GM08714 (cell line): ENCODE measurements around the gene GRK1.
"Not testable (repeated sequence)": the region's sequence is repeated elsewhere in the genome, so short reads cannot be mapped to it uniquely, and the experiment has no call there.

Source experiments
- H3K4me3 ChIP-seq: fragments of 200-500 bp; sonication (Bioruptor generic); 2 replicates; pipeline ENCODE4 v1.5.1; 2014; ENCODE audit warnings: mild to moderate bottlenecking, low read length, inconsistent platforms
- ZNF274 ChIP-seq: IDR thresholded peaks from 2 replicates; pipeline ENCODE4 v1.6.1; 2012; ENCODE audit warnings: mild to moderate bottlenecking, low read depth, low read length

GRK1 gene

GRCh38 chr13:113750554-113751399 is 83.8 kb downstream of the GRK1 start:
- no peak for TF ChIP-seq ZNF274
- no peak overlapping the region for H3K4me3 ChIP-seq

- no peak overlapping the region for H3K4me3 ChIP-seq
- no peak for TF ChIP-seq ZNF274
These were observed 84.5 kb downstream of the GRK1 start for GRCh38 chr13:113751491-113751890.

- H3K4me3 ChIP-seq = not testable (repeated sequence)
These were observed 85.4 kb downstream of the GRK1 start for GRCh38 chr13:113752211-113752986.

GRCh38 chr13:113753171-113753570 is 86.2 kb downstream of the GRK1 start:
- no peak for TF ChIP-seq ZNF274
- H3K4me3 ChIP-seq = no peak overlapping the region

- no peak for TF ChIP-seq ZNF274
- H3K4me3 ChIP-seq = no peak overlapping the region
These were observed 87.2 kb downstream of the GRK1 start for GRCh38 chr13:113754242-113754641.

- no peak overlapping the region for H3K4me3 ChIP-seq
- TF ChIP-seq ZNF274 = no peak
These were observed 87.7 kb downstream of the GRK1 start for GRCh38 chr13:113754691-113755090.

- H3K4me3 ChIP-seq = no peak overlapping the region
- no peak for TF ChIP-seq ZNF274
These were observed 89.5 kb downstream of the GRK1 start for GRCh38 chr13:113756441-113757097.

- TF ChIP-seq ZNF274 = no peak
- H3K4me3 ChIP-seq = peak within 1 kb of the TSS; percentile 45; the same call in 1 of the 2 replicates
These were observed 91.9 kb downstream of the GRK1 start, which contains the start of gene TMEM255B for GRCh38 chr13:113758651-113759524. TMEM255B (plus strand) TSS chr13:113759226; CDS start chr13:113759270, 44 bp downstream.

- no peak for TF ChIP-seq ZNF274
- peak overlapping the region; percentile 38; the same call in 1 of the 2 replicates for H3K4me3 ChIP-seq
These were observed 92.6 kb downstream of the GRK1 start for GRCh38 chr13:113759525-113760137.

GRCh38 chr13:113761136-113761535 is 94.1 kb downstream of the GRK1 start:
- H3K4me3 ChIP-seq = no peak overlapping the region
- no peak for TF ChIP-seq ZNF274

- TF ChIP-seq ZNF274 = no peak
- no peak overlapping the region for H3K4me3 ChIP-seq
These were observed 95.1 kb downstream of the GRK1 start for GRCh38 chr13:113762075-113762474.

GRCh38 chr13:113762538-113762937 is 95.5 kb downstream of the GRK1 start:
- TF ChIP-seq ZNF274 = no peak

GRCh38 chr13:113763254-113763653 is 96.2 kb downstream of the GRK1 start:
- TF ChIP-seq ZNF274 = no peak

More at GRCh38 chr13:113762538-113762937, 95.5 kb downstream of the GRK1 start:
- no peak overlapping the region for H3K4me3 ChIP-seq

More at GRCh38 chr13:113763254-113763653, 96.2 kb downstream of the GRK1 start:
- H3K4me3 ChIP-seq = no peak overlapping the region
